ENCODE measurements around the gene RBBP8NL. TPM values are rescaled to one million over a fixed set of nuclear protein-coding genes. Genes with fewer than 3 reads are reported as not detected.
A peak's percentile ranks its signal among the peaks of the same experiment; 100 is the strongest.

RBBP8NL gene
- total and polyA plus RNA-seq, 9 of the 15 experiments (the other 6 are each of a cell fraction or from before 2014, with no cell fraction given) = not detected

GRCh38 chr20:62367136-62367632, 60.2 kb downstream of the RBBP8NL start, which contains the start of gene LAMA5 (continued):
- no peak for TF ChIP-seq SAFB2 (IDR thresholded peaks at IDR 0.05; ENCODE audit: borderline replicate concordance, low read depth, low read length, severe bottlenecking)
- TF ChIP-seq, protein P1, sequence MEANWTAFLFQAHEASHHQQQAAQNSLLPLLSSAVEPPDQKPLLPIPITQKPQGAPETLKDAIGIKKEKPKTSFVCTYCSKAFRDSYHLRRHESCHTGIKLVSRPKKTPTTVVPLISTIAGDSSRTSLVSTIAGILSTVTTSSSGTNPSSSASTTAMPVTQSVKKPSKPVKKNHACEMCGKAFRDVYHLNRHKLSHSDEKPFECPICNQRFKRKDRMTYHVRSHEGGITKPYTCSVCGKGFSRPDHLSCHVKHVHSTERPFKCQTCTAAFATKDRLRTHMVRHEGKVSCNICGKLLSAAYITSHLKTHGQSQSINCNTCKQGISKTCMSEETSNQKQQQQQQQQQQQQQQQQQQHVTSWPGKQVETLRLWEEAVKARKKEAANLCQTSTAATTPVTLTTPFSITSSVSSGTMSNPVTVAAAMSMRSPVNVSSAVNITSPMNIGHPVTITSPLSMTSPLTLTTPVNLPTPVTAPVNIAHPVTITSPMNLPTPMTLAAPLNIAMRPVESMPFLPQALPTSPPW (CRISPR knock-in tag; IDR thresholded peaks at IDR 0.05) = peak; percentile 86
- no peak for TF ChIP-seq NFXL1 (CRISPR knock-in tag; IDR thresholded peaks at IDR 0.05)
- peak; percentile 40; the same call in 1 of the 2 replicates for TF ChIP-seq POLR2AphosphoS5 (IDR thresholded peaks at IDR 0.05; ENCODE audit: control insufficient read depth, insufficient read depth, low read depth, low read length)
- no peak for TF ChIP-seq EZH2 (IDR thresholded peaks at IDR 0.05; ENCODE audit: borderline replicate concordance, low read depth, low read length)
- peak; percentile 49; the same call in 1 of the 2 replicates for TF ChIP-seq RBFOX2 (IDR thresholded peaks at IDR 0.05; ENCODE audit: low read depth, low read length)
- no peak for TF ChIP-seq PHF20 (IDR thresholded peaks at IDR 0.05; ENCODE audit: partially characterized antibody)
- TF ChIP-seq YY1 (IDR thresholded peaks at IDR 0.05; ENCODE audit: borderline replicate concordance in 1 of 3, control insufficient read depth in 1 of 3, extremely low read depth in 1 of 3, insufficient read depth in 3 of 3, insufficient read length in 1 of 3, insufficient replicate concordance in 2 of 3, low read depth in 1 of 3, low read length in 2 of 3) = peak in 2 of 3 experiments; percentile 46 to 77
- TF ChIP-seq NONO (IDR thresholded peaks at IDR 0.05; ENCODE audit: low read depth in 2 of 2, low read length in 1 of 2) = peak in 1 of 2 experiments; percentile 84; a peak in 2 of 4 replicates
- TF ChIP-seq, protein P2, sequence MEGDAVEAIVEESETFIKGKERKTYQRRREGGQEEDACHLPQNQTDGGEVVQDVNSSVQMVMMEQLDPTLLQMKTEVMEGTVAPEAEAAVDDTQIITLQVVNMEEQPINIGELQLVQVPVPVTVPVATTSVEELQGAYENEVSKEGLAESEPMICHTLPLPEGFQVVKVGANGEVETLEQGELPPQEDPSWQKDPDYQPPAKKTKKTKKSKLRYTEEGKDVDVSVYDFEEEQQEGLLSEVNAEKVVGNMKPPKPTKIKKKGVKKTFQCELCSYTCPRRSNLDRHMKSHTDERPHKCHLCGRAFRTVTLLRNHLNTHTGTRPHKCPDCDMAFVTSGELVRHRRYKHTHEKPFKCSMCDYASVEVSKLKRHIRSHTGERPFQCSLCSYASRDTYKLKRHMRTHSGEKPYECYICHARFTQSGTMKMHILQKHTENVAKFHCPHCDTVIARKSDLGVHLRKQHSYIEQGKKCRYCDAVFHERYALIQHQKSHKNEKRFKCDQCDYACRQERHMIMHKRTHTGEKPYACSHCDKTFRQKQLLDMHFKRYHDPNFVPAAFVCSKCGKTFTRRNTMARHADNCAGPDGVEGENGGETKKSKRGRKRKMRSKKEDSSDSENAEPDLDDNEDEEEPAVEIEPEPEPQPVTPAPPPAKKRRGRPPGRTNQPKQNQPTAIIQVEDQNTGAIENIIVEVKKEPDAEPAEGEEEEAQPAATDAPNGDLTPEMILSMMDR (IDR thresholded peaks at IDR 0.05 in 2 of 3, conservative IDR thresholded peaks at IDR 0.05 in 1 of 3; ENCODE audit: insufficient read depth in 2 of 3, low read depth in 1 of 3, low read length in 3 of 3) = 0 out of 6 replicates have a peak, but pooled peaks of 1 of the 3 experiments have one; percentile 1
- peak; percentile 75; the same call in 1 of the 2 replicates for TF ChIP-seq GATAD2B (IDR thresholded peaks at IDR 0.05; ENCODE audit: borderline replicate concordance)
- TF ChIP-seq ETV5 (CRISPR knock-in tag; IDR thresholded peaks at IDR 0.05; ENCODE audit: low read depth) = no peak
- no peak for TF ChIP-seq HNRNPLL (IDR thresholded peaks at IDR 0.05; ENCODE audit: low read depth, low read length, poor library complexity, severe bottlenecking)
- TF ChIP-seq ETS1 (conservative IDR thresholded peaks at IDR 0.05; ENCODE audit: control insufficient read depth, low read depth, low read length) = 0 out of 2 replicates have a peak, but pooled peaks have one; percentile 7
- no peak for TF ChIP-seq XRCC3 (IDR thresholded peaks at IDR 0.05)
- no peak for TF ChIP-seq NR2C2 (CRISPR knock-in tag; IDR thresholded peaks at IDR 0.05)
- TF ChIP-seq NR2C2 (tag; IDR thresholded peaks at IDR 0.05) = no peak

Measured in K562 (cell line).